Omental fat pad (tissue), 4 donors: Measurements from ENCODE around the gene CNDP1. TPM values are rescaled to one million over a fixed set of nuclear protein-coding genes. Genes with fewer than 3 reads are reported as not detected.

Source experiments
- ATAC-seq: fragments of 150-250 bp; one replicate; pipeline ENCODE4 v1.9.1; 2016; ENCODE audit warnings: mild to moderate bottlenecking, moderate library complexity; ENCODE audit not compliant: low FRiP score
- DNase-seq: peaks from one replicate; pipeline ENCODE4 v3.0.0-alpha.2; 2019; ENCODE audit warnings: low spot score
- CTCF ChIP-seq, 3 donors: fragments of 450-650 bp; IDR thresholded peaks; one replicate each; pipeline ENCODE4 v1.5.1; 2016 to 2017; ENCODE audit warnings: antibody characterized with exemption in 3 of 3, mild to moderate bottlenecking in 3 of 3, moderate library complexity in 2 of 3
- total RNA-seq, 4 donors: library from RNA; depleted of rRNA; stranded (reverse); fragments of >200 nt; gene quantifications; one replicate each; pipeline ENCODE4 v1.1.0, GENCODE V29; 2016

Gene CNDP1
- total RNA-seq: not detected

DNA sequence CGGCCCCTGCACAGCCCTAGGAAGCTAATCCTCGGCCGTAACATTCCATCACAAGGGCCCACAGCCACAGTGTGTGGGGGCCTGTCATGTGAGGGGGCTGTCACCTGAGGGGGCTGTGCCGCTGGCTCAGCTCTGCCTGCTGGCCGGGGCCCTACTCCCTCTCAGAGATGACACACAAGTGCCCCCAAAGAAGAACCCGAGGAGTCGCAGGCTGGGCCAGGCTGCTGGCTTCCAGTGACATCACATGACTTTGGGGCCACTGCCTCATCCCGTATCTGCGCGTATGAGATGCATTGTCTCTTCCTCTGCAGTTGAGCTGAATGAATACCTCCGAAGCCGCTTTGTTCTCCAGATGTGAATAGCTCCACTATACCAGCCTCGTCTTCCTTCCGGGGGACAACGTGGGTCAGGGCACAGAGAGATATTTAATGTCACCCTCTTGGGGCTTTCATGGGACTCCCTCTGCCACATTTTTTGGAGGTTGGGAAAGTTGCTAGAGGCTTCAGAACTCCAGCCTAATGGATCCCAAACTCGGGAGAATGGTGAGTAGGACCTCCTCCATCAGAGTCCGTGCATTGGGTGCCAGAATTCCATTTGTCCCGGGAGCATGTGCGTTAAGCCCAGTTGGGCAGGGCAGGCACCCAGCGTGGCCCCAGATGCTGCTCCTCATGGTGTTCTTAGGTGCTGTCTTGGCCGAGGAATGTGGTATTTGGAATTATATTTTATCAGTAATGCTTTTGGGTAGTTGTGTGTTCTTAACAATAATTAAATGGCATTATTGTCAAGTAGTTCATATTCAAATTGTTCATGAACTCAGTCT lies at the start of gene CNDP1:
CNDP1 (plus strand) TSS at position 351 of the 820 bp plus-strand sequence; CDS start at position 519, 168 bp downstream.
- ATAC-seq (no peak), DNase-seq (no peak)
- TF ChIP-seq CTCF (IDR thresholded peaks at IDR 0.05): no peak

DNA sequence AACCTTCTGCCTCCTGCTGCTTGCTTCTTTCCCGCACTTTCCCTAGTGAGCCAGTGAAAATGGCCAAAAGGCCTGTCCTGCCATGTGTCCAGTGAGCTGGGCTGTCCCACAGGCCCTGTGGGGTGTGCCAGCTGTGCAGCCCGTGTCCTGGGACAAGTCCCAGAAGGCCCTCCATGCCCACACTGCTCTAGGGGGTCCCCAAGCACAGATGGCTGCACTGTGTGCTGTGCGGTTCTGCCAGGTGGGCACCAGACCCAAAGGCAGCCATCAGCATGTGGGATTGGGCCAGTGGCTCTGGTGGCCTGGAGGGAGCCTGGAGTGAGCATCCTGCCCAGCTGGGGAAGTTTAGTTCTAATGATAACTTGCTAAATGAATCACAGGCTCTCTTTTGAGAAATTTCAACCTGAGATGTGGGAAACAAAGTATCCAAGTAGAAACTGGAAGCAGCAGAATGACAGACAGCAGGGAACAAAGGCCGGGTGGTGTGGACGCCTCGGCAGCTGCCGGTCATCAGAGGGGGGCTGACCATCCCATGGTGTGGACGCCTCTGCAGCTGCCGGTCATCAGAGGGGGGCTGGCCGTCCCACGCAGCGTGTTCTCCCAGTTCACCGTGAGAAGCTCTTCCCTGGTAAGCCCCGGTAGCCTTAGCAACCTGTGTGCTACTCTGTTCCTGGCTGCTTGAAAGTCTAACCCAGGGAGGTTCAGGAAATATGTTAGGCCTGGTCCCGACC lies 48.0 kb upstream of the CNDP1 start:
- ATAC-seq: no peak
- no peak for TF ChIP-seq CTCF (IDR thresholded peaks at IDR 0.05)
- no peak for DNase-seq

DNA sequence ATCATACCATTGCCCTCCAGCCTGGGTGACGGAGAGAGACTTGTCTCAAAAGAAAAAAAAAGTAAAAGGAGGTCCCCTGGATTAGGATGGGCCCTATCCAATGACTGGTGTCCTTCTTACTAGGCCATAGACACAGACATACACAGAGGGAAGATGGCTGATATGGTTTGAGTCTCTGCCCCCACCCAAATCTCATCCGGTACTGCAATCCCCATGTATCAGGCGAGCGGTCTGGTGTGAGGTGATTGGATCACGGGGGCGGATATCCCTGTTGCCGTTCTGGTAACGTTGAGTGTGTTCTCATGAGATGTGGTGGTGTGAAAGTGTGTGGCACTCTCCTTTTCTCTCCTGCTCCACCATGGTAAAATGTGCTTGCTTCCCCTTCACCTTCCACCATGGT lies 45.9 kb upstream of the CNDP1 start:
- ATAC-seq: no peak
- no peak for TF ChIP-seq CTCF (IDR thresholded peaks at IDR 0.05)

GRCh38 chr18:74488864-74489263 lies 45.4 kb upstream of the CNDP1 start:
- TF ChIP-seq CTCF (IDR thresholded peaks at IDR 0.05): no peak
- DNase-seq (no peak), ATAC-seq (no peak)

More for the DNA sequence above, 45.9 kb upstream of the CNDP1 start:
- DNase-seq: no peak

DNA sequence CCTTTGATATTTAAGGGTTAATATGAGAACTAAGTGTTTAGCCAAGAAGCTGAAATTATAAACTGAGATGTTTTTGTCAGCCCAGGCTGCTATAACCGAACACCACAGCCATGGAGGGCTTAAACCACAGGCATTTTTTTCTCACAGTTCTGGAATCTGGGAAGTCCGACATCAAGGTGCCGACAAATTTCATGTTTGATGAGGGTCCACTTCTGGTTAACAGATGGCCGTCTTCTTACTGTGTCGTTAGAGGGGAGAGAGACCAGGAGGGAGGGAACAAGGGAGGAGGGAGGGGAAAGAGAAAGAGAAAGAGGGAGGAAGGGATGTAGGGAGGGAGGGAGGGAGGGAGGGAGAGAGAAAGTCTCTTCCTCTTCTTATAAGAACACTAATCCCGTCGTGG lies 44.6 kb upstream of the CNDP1 start:
- no peak for TF ChIP-seq CTCF (IDR thresholded peaks at IDR 0.05)
- ATAC-seq (no peak), DNase-seq (no peak)

DNA sequence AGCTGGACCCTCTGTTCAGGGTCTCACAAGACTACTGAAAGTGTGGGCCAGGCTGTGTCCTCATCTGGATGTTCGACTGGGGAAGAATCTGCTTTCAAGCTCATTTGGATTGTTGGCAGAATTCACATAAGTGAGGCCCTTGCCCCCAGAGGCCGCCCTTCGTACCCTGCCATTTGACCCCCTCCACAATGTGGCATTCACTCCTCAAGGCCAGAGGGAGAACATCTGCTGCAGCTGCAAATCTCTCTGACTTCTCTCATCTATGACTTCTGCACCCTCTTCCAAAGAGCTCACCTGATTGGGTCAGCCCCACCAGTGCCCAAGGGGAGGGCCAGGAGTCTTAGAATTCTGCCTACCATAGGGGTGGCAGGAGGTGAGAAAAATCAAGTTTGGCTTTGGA lies 42.0 kb upstream of the CNDP1 start:
- ATAC-seq (no peak), DNase-seq (no peak)
- TF ChIP-seq CTCF (IDR thresholded peaks at IDR 0.05): no peak
